ENCODE results near the gene LZTR1.

DNA sequence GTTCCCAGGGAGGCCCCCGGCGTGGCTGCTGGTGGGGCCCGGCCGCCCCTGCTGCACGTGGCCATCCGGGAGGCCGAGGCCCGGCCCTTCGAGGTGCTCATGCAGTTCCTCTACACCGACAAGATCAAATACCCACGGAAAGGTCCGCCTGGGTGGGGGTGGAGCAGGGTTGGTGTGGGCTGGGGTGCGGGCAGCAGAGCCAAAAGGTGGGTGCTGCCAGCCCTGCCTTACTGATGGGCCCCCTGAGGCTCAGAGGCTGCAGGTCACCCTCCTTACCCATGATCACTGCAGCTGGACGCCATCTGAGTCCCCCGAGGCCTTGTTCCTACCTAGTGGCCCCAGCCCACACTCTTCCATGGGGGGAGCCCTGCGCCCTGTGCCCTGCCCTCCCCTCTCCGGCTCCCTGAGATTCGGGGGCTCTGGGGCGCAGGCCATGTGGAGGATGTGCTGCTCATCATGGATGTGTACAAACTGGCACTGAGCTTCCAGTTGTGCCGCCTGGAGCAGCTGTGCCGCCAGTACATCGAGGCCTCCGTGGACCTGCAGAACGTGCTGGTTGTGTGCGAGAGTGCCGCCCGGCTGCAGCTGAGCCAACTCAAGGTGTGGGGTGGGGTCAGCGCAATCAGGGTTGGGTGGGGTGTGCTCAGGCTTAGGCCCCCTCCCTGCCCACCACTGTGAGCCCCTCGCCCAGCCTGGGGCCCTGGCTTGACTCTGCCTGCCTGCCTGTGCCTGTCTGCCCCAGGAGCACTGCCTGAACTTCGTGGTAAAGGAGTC lies 12.2 kb downstream of the LZTR1 start:
- TF ChIP-seq, protein P1, sequence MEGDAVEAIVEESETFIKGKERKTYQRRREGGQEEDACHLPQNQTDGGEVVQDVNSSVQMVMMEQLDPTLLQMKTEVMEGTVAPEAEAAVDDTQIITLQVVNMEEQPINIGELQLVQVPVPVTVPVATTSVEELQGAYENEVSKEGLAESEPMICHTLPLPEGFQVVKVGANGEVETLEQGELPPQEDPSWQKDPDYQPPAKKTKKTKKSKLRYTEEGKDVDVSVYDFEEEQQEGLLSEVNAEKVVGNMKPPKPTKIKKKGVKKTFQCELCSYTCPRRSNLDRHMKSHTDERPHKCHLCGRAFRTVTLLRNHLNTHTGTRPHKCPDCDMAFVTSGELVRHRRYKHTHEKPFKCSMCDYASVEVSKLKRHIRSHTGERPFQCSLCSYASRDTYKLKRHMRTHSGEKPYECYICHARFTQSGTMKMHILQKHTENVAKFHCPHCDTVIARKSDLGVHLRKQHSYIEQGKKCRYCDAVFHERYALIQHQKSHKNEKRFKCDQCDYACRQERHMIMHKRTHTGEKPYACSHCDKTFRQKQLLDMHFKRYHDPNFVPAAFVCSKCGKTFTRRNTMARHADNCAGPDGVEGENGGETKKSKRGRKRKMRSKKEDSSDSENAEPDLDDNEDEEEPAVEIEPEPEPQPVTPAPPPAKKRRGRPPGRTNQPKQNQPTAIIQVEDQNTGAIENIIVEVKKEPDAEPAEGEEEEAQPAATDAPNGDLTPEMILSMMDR (conservative IDR thresholded peaks at IDR 0.05; ENCODE audit: low read depth, low read length): no peak
- no peak for TF ChIP-seq EZH2 (IDR thresholded peaks at IDR 0.05; ENCODE audit: borderline replicate concordance, low read depth, low read length, poor library complexity, severe bottlenecking)

Data from A673 (cell line).